ENCODE data around the gene WAPL. TPM values are rescaled to one million over a fixed set of nuclear protein-coding genes. Genes with fewer than 3 reads are reported as not detected.

Gene WAPL
- total RNA-seq, 2 donors from 2014 or later = 42.9 to 43.0 TPM

DNA sequence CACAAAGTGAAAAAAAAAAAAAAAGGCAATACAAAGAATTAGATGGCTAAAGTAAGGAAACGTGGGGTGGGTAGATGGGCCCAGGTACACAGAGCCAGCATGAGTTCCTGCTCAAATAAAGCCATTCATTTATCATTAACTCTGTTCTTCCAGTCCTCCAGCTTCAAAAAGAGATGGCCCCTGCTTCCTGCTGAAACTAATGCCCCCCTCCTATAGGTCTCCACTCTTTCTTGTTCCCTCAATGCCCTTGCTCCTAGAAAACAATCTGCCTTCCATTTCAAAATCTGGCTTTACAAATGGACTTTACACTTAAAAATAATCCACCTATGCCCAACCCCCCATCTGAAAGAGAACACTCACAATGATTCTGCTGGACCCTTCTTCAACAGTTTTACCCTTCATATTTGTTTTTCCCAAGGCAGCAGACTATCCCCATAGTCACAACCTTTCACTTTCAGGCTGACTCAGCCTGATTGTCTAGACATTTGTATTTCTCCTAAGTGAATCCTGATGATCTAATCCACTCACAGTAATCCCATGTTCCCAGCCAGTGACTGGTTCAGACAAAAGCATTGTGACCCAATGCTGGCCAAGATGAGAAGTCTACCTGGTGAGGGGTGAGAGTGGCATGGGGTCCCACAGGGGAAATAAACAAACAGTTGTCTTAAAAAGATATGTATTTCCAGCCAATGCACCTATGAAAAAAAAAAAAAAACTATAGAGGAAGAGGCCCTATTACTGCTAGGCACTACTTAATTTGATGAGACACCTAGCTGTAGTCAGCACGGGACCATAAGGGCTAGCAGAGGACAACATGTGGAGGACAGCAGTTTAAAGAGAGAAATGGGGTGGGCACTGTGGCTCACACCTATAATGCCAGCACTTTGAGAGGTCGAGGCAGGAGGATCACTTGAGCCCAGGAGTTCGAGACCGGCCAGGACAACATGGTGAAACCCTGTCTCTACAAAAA is 80.4 kb downstream of the WAPL start:
- Mint-ChIP-seq H3K4me1 (peaks cover 16% of the 10 kb centered on the region), H3K4me3 (no peak overlapping the region), H3K36me3 (ENCODE audit: low read depth) (peaks cover 5% of the 10 kb centered on the region), H3K27ac (peak overlapping the region; percentile 87), H3K27me3 (no peaks in the 10 kb centered on the region)
- no peak for DNase-seq
- H3K9me3 ChIP-seq (ENCODE audit: control insufficient read depth, low read length, poor library complexity, severe bottlenecking) = no peaks in the 10 kb centered on the region
- ATAC-seq = no peak

DNA sequence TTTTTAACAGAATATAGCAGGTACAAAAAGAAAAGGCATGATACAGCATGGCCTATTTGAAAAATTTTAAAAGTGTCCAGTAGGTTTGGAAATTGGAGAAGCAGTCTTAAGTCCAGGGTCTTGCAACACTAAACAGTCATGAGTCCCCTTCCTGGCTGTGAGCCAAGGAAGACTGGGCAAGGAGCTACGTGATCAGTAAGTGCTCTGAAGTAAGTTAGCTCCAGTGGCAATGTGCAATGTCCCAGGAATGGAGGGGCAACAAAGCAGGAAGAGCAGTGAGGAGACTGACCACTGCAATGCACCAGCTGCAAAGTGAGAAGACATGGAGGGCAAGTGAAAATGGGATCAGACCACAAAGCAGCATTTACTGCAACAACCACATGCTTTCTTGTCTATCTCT is 82.0 kb downstream of the WAPL start:
- DNase-seq = no peak
- H3K9me3 ChIP-seq (ENCODE audit: control insufficient read depth, low read length, poor library complexity, severe bottlenecking) = no peaks in the 10 kb centered on the region
- peaks cover 16% of the 10 kb centered on the region for H3K4me1 Mint-ChIP-seq
- H3K36me3 Mint-ChIP-seq (ENCODE audit: low read depth) = peaks cover 5% of the 10 kb centered on the region
- H3K27me3 Mint-ChIP-seq = no peaks in the 10 kb centered on the region
- H3K27ac Mint-ChIP-seq = peak overlapping the region; percentile 87
- H3K4me3 Mint-ChIP-seq = no peak overlapping the region
- ATAC-seq = no peak

DNA sequence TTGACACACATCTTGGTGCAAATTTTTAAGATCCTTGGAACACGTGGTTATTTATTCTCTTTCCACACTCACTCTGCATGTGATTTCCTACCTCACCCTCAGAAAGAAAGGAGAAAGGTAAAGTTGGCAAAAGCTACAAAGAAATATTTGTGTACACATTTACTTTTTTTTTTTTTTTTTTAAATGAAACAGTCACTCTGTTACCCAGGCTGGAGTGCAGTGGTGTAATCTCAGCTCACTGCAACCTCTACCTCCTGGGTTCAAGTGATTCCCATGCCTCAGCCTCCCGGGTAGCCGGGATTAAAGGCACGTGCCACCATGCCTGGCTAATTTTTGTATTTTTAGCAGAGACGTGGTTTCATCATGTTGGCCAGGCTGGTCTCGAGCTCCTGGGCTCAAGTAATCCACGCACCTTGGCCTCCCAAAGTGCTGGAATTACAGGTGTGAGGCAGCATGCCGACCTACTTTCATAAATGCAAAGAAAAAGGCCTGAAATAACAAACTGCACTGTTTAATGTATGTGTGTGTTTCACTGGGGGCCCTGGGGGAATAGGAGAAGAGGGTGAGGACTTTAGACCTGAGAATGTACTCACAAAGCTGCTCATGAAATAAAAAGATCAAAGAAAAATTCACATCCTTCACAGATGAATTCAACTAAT is 83.4 kb downstream of the WAPL start:
- no peaks in the 10 kb centered on the region for H3K9me3 ChIP-seq (ENCODE audit: control insufficient read depth, low read length, poor library complexity, severe bottlenecking)
- no peak overlapping the region for H3K27ac Mint-ChIP-seq
- H3K27me3 Mint-ChIP-seq = no peaks in the 10 kb centered on the region
- H3K4me3 Mint-ChIP-seq = no peak overlapping the region
- peaks cover 3% of the 10 kb centered on the region for H3K36me3 Mint-ChIP-seq (ENCODE audit: low read depth)
- no peak for DNase-seq
- no peak for ATAC-seq
- peaks cover 14% of the 10 kb centered on the region for H3K4me1 Mint-ChIP-seq

DNA sequence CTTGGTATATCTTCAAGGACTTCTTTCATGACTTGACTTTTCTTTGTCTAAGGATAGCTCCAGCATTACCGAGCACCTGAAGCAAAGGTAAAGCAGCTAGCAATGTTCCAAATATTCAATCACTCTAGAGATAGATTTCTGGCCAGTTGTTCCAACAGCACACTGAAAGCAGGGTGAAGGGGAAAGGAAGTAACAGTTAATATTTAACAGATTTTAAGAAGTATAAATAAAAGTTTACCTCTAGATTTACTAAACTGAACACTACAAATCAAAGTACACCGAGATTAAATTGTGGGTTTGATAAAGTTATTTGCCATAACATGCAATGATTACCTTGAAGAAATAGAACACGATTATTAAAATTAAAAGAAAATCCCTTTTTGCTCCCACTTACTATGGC is 84.1 kb downstream of the WAPL start:
- Mint-ChIP-seq H3K4me3 (no peak overlapping the region), H3K27me3 (no peaks in the 10 kb centered on the region), H3K4me1 (peaks cover 17% of the 10 kb centered on the region), H3K27ac (no peak overlapping the region), H3K36me3 (ENCODE audit: low read depth) (peaks cover 3% of the 10 kb centered on the region)
- ATAC-seq (no peak), DNase-seq (no peak)
- H3K9me3 ChIP-seq (ENCODE audit: control insufficient read depth, low read length, poor library complexity, severe bottlenecking) = no peaks in the 10 kb centered on the region

DNA sequence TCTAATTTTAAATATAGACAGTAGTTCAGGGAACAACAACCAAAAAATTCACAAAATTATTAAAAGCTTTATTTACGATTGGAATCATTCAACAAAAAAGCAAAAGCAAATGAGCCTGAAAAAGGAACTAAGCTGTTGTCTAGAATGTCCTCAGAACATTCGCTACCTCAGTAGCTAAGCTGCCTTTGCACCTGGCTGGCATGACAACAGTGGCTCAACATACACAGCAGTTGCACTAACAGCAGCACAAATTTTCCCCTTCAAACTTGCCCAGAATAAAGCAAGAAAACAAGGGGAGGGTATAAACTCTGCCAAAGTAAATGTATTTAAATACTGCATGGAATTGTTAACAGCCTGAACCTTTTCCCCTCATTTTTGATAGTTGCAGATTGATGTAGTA is 84.6 kb downstream of the WAPL start:
- Mint-ChIP-seq H3K27me3 (no peaks in the 10 kb centered on the region), H3K27ac (no peak overlapping the region), H3K4me1 (peaks cover 17% of the 10 kb centered on the region), H3K4me3 (no peak overlapping the region), H3K36me3 (ENCODE audit: low read depth) (peaks cover 3% of the 10 kb centered on the region)
- no peak for ATAC-seq
- H3K9me3 ChIP-seq (ENCODE audit: control insufficient read depth, low read length, poor library complexity, severe bottlenecking) = no peaks in the 10 kb centered on the region
- DNase-seq = no peak

DNA sequence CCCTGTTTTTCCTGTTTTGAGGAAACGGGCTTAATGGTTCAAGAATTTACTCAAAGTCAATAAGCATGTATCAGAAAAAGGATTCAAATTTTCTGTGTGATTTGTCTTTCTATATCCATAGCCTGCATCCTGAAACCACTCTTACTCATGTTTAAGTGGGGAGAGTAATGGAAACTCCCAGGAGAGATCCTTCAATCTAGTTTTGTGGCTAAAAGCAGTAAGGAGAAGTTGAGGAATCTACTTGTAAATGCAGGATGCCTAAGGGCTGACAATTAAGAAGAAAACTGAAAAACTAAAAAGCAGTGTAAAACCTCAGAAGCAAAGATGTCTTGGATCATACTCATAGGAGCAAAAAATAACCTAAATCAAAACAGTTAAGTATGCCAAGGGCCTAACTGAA is 86.9 kb downstream of the WAPL start:
- Mint-ChIP-seq H3K36me3 (ENCODE audit: low read depth) (no peaks in the 10 kb centered on the region), H3K27ac (no peak overlapping the region), H3K27me3 (no peaks in the 10 kb centered on the region)

DNA sequence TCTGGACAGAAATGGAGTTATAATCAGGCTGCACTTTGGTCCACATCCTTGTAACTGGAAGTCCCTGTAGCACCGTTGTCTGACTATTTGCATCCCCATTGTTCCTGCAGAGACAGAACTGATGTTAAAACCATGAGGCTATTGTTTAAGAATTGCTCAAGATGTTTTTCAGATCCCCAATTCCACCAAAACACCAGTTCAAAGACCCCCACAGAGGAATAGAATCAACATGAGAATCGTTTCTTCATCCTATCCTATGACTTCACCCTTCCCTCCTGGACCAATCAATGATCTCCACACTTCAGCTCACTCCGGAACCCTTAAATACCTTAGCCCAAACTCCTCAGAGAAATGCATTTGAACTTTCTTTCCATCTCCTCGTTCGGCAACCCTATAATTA is 97.9 kb downstream of the WAPL start:
- Mint-ChIP-seq H3K27me3 (no peaks in the 10 kb centered on the region), H3K4me1 (peaks cover 2% of the 10 kb centered on the region)
- ATAC-seq = no peak

More for the DNA sequence above, 86.9 kb downstream of the WAPL start:
- no peak for ATAC-seq
- H3K4me3 Mint-ChIP-seq = no peak overlapping the region
- H3K9me3 ChIP-seq (ENCODE audit: control insufficient read depth, low read length, poor library complexity, severe bottlenecking) = no peaks in the 10 kb centered on the region
- H3K4me1 Mint-ChIP-seq = peaks cover 8% of the 10 kb centered on the region
- no peak for DNase-seq

DNA sequence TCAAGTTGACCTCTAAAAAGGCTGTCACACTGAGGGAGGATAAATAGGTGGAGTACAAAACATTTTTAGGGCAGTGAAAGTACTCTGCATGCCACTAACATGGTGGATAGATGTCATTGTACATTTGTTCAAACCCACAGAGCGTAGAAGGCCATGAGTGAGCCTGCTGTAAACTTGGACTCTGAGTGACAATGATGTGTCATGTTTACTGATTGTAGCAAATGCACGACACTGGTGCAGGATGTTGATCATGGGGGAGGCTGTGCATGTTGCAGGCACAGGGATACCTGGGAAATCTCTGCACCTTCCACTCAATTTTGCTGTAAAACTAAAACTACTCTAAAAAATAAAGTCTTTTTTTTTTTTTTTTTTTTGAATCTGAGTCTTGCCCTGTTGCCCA is 102.5 kb downstream of the WAPL start:
- Mint-ChIP-seq H3K27me3 (no peaks in the 10 kb centered on the region), H3K4me3 (no peak overlapping the region), H3K4me1 (peaks cover 7% of the 10 kb centered on the region), H3K27ac (no peak overlapping the region), H3K36me3 (ENCODE audit: low read depth) (peaks cover 4% of the 10 kb centered on the region)
- ATAC-seq (no peak), DNase-seq (no peak)
- H3K9me3 ChIP-seq (ENCODE audit: control insufficient read depth, low read length, poor library complexity, severe bottlenecking) = no peaks in the 10 kb centered on the region

More for the DNA sequence above, 97.9 kb downstream of the WAPL start:
- peaks cover 4% of the 10 kb centered on the region for H3K36me3 Mint-ChIP-seq (ENCODE audit: low read depth)
- DNase-seq = no peak
- no peak overlapping the region for H3K27ac Mint-ChIP-seq
- no peak overlapping the region for H3K4me3 Mint-ChIP-seq
- H3K9me3 ChIP-seq (ENCODE audit: control insufficient read depth, low read length, poor library complexity, severe bottlenecking) = no peaks in the 10 kb centered on the region

DNA sequence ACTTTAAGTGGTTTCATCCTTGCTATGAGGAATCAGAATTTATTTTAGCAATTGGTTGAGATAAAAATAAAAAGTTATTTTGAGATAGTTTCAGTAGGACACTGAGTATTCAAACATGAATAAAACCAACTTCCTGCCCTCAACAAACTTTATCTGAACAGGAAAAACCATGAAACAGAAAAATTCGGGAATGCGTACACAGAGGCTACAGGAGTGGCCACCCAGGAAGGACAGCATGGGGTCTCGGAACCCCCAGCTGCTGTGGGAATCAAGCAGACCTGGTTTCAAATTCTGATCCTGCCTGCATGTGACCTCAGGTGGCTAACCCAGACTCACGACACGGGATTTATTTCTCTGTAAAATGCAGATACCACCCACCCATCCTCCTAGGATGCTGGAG is 106.0 kb downstream of the WAPL start:
- Mint-ChIP-seq H3K27me3 (no peaks in the 10 kb centered on the region), H3K36me3 (ENCODE audit: low read depth) (peaks cover 4% of the 10 kb centered on the region), H3K4me1 (peaks cover 24% of the 10 kb centered on the region), H3K4me3 (no peak overlapping the region), H3K27ac (peak overlapping the region; percentile 48)
- ATAC-seq (no peak), DNase-seq (no peak)
- no peaks in the 10 kb centered on the region for H3K9me3 ChIP-seq (ENCODE audit: control insufficient read depth, low read length, poor library complexity, severe bottlenecking)

DNA sequence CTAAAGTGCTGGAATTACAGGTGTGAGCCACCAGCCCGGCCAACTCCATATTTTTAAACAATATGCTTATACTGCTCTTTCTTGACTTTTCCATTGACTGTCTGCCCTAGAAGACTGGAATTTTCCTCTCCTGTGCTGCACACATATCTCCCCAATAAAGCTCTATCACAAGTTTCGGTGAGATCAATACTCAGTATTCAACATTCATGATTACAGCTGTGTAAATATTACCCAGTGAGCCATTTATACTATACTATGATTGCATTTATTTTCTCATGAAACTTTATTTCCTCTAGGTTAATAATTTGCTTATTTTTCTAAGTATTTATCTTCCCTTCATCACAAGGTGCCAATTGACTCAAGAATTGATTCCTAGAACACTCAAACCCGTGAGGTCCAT is 106.5 kb downstream of the WAPL start:
- H3K4me1 Mint-ChIP-seq = peaks cover 25% of the 10 kb centered on the region
- H3K4me3 Mint-ChIP-seq = no peak overlapping the region
- DNase-seq = no peak
- peak overlapping the region; percentile 48 for H3K27ac Mint-ChIP-seq
- peaks cover under 1% of the 10 kb centered on the region for H3K36me3 Mint-ChIP-seq (ENCODE audit: low read depth)
- ATAC-seq = no peak
- no peaks in the 10 kb centered on the region for H3K27me3 Mint-ChIP-seq
- no peaks in the 10 kb centered on the region for H3K9me3 ChIP-seq (ENCODE audit: control insufficient read depth, low read length, poor library complexity, severe bottlenecking)

DNA sequence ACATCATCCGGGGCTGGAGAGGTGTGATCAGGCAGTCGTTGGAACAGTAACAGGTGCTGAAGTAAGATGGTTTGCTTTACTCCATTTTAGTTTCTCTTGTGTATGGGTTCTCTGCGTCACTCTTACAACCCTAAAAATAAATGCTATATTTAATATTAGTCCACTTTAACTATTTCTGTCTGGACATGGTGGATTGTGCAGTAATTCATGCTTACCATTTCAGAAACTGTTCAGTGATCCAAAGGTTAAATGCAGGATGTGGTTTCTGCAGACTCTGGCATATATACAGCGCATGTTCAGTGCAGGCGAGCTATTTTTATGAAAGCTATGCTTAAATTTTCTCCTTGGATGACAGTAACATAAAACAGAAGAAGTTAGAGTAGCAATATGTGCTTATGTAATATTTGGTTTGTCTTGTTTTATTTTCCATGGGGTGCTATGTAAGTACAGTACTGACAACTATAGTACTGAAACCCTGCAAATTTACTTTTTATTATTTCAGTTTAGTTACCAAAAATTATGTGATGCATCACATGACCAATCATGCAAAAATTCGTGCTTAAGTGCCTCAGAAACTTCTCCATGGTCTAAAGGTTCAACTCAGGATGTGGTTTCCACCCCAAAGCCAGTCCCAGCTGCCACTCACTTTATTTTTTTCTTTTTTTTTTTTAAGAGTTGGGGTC is 108.4 kb downstream of the WAPL start:
- Mint-ChIP-seq H3K27me3 (no peaks in the 10 kb centered on the region), H3K36me3 (ENCODE audit: low read depth) (no peaks in the 10 kb centered on the region), H3K4me3 (no peak overlapping the region), H3K27ac (peak overlapping the region; percentile 67), H3K4me1 (peaks cover 28% of the 10 kb centered on the region)
- no peak for DNase-seq
- no peaks in the 10 kb centered on the region for H3K9me3 ChIP-seq (ENCODE audit: control insufficient read depth, low read length, poor library complexity, severe bottlenecking)
- ATAC-seq = peak; percentile 76

DNA sequence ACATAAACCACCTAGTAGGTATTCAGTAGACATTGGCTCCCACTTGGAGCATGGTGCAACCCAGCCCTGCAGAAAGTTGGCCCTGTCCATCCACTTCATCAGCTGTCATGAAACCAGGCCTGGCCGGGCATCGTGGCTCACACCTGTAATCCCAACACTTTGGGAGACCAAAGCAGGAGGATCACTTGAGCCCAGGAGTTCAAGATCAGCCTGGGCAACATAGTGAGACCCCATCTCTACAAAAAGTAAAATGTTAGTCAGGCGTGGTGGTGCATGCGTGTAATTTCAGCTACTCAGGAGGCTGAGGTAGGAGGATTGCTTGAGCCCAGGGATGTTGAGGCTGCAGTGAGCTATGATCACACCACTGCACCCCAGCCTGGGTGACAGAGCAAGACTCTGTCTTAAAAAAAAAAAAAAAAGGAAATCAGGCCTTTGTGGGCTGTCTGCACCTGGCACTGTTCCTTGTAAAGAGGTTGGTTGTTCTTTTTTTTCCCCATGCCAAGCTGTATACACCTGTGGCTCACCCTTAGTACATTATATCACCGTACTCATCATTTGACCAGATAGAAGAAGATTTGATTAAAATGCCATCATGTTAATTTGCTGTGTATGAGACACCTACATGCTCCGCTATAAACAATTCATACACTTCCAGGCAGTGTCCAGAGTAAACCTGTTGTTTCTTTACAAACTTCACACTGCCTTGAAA is 109.6 kb downstream of the WAPL start:
- Mint-ChIP-seq H3K27ac (peak overlapping the region; percentile 67), H3K4me3 (peak overlapping the region; percentile 77), H3K36me3 (ENCODE audit: low read depth) (no peaks in the 10 kb centered on the region), H3K27me3 (no peaks in the 10 kb centered on the region), H3K4me1 (peaks cover 28% of the 10 kb centered on the region)
- ATAC-seq (no peak), DNase-seq (no peak)
- no peaks in the 10 kb centered on the region for H3K9me3 ChIP-seq (ENCODE audit: control insufficient read depth, low read length, poor library complexity, severe bottlenecking)

Data from T-helper 17 cell (primary cell).